MV-4-11 (cell line): ENCODE measurements around the gene APLP2.

Source experiments
- DNase-seq: peaks from one replicate; lab custom pipeline; 2025; lab: John Stamatoyannopoulos, UW

The APLP2 gene

GRCh38 chr11:130145975-130146776 lies 76.5 kb downstream of the APLP2 start:
- DNase-seq: no peak

DNA sequence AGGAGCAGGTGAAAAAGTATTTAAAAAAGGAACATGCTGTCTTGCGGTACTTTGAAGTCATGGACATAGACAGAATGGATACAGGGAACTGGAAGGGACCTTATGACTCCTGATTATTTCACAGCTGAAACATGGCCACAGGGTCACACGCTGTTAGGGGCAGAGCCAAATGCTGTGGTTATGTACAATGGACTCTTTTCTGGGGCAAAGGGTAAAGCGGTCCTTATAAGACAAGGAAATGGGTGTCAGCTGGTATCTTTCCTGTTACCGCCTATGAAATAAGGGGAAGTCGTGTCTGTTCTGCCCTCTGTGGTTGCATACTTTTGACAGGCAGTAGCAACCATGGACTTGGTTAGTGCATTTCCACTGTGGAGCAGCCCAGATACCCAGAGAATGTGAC lies 77.1 kb downstream of the APLP2 start:
- peak; percentile 99 for DNase-seq

- DNase-seq: no peak
These were observed 79.2 kb downstream of the APLP2 start for GRCh38 chr11:130148796-130149326.

- no peak for DNase-seq
These were observed 81.1 kb downstream of the APLP2 start for GRCh38 chr11:130150790-130151189.

DNA sequence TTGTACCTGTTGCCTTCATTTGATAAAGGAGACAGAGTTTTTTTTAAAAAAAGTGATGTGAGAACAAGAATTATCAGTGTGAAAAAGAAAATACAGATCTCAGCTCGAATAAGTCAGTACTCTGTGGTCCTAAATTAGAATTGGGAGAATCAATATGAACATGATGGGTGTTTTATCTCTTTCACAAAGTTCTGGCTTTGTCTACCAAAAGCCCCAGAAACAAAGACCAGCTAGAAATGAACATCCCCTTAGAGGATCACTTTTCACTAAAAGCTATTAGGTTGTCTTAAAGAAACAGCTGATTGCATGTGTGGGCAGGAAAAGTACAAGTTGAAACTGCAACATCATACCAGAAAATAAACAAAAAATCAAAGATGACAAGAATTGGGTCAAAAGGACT lies 81.5 kb downstream of the APLP2 start:
- DNase-seq: no peak

GRCh38 chr11:130156108-130157022 lies 86.7 kb downstream of the APLP2 start:
- peak; percentile 30 for DNase-seq

- no peak for DNase-seq
These were observed 87.4 kb downstream of the APLP2 start for GRCh38 chr11:130157101-130157500.

- no peak for DNase-seq
These were observed 88.1 kb downstream of the APLP2 start for GRCh38 chr11:130157840-130158239.

GRCh38 chr11:130159139-130159538 lies 89.4 kb downstream of the APLP2 start:
- no peak for DNase-seq

- peak; percentile 74 for DNase-seq
These were observed 90.2 kb downstream of the APLP2 start, which contains the start of gene ST14 for GRCh38 chr11:130159657-130160497. TSS of gene ST14 (plus strand) at chr11:130159782. CDS start at chr11:130159980, 198 bp downstream.

DNA sequence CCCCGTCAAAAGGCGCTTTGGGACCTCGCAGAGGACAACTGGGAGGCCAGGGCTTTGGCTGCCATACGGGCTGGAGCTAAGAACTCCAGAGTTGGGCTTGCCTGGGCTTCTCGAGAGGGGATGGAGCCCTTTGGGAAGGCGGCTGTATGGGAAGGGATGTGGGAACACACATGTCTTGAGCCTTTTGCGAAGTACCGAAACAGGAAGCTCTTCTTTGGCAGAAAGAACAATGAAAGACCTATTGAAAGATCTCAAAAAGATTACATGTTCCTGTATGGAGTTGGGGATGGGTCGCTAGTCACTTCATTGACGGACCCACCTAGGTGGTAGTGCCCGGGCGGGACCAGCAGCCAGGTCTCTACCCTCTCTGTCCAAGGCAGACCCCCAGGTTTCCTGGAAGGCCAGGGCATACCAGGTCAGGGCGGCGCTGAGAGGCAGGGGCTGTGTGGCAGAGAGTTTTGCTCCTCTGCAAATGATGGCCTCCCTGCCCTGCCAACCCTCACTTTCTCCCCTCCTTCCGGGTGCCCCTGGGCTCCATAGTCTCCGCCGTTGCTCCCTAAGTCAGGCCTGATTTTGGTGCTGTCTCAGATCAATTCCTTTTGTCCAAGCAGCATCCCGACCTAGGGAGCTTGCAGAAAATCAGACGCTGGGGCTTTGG lies 90.9 kb downstream of the APLP2 start:
- DNase-seq: peak; percentile 74

GRCh38 chr11:130161441-130162145 lies 91.9 kb downstream of the APLP2 start:
- DNase-seq: no peak

- DNase-seq: peak; percentile 96
These were observed 93.0 kb downstream of the APLP2 start for GRCh38 chr11:130162733-130163132.

GRCh38 chr11:130163346-130164220 lies 93.9 kb downstream of the APLP2 start:
- DNase-seq: peak; percentile 92

- DNase-seq: no peak
These were observed 94.5 kb downstream of the APLP2 start for GRCh38 chr11:130164221-130164570.

DNA sequence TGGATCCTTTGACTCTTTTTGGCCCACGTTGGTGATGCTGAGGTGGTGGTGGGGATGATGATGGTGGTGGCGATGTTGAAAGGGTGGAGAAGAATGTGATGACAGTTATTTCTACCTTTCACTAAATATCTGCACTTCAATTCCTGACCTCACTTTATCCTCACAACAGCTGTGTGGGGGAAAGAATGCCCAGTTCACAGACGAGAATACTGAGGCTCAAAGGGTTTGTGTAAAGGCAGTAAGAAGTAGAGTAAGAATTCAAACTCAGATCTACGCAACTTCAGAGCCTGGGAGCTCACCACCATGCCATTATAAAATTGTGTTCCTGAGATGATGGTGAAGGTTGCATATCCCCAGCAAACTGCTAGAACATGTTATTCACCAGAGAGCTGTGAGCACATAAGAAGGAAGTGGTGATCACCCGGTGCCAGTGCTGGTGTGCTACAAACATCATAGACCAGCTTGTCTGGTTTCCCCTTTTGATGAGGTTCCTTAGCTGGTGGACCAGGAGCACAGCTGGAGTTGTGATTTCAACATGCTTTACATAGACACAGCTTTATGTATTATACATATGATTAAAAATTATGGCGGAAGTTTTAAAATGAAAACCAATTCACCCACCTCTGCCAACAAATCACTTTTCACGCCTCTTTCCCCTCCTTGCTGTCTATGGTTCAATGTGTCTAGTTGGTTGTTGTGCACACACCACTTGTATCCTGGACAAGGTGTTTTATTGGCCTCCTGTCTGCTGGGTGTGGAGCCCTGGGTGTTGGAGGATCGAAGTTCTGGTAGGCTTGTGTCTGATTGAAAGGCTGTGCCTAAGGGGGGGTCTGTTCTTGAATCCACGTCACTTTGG lies 96.1 kb downstream of the APLP2 start:
- DNase-seq: peak; percentile 94

DNA sequence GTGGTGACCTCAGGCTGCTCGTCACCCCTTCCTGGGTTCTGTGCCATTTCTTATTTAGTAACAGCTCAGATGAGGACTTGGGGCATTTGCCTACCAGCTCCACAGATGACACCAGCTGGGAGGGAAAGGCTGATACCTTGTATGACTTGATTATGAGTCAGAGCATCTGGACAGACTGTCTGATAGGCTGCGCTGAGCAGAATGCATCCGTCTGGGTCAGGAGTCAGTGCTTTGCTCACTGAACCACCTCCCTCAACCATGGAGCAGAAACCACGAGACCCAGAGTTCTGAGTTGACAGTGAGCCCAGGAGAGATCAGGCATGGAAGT lies 96.7 kb downstream of the APLP2 start:
- peak; percentile 15 for DNase-seq

GRCh38 chr11:130167146-130167545 lies 97.5 kb downstream of the APLP2 start:
- DNase-seq: no peak

GRCh38 chr11:130168105-130168504 lies 98.4 kb downstream of the APLP2 start:
- no peak for DNase-seq
